Fibroblast of gingiva (primary cell): Measurements from ENCODE around the gene CASQ2.

Source experiments
- DNase-seq: peaks from one replicate; pipeline ENCODE4 v3.0.0-alpha.2; 2011; ENCODE audit warnings: low read depth

The CASQ2 gene

DNA sequence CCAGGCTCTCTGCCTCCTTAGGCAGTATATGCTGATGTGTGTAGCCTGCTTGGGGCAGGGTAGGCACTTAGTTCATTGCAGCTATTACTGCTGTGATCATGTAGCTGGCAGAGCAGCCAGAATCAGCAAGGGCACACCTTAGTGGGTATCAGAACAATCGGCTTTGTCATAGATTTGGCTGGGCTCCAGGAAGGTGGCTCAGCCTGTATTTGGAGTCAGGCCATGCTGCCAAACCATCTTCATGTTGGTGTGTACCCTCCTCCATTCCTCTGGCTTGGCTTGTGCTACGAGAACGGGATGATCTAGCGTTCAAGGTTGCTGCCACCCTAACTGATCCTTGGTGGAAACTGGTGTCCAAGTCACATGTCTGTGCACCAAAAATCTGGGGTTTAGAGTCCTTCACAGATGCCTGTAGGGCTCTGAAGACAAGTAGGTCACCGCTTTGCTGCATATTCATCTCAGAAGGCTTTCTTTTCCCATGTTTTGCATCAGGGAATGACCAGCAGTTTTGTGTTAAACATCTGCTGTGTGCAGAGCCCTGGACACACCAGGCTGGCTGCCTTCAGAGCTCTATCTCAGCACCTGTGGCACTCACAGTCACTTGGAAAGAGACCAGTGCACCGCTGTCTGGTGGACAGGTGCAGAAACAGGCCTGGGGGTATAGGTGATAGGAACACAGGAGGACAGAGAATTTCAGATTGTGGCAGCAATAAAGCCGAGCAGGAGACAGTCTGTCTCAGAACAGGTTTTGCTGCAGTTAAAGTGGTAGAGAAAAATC, 103.0 kb downstream of the CASQ2 start:
- DNase-seq = no peak

DNA sequence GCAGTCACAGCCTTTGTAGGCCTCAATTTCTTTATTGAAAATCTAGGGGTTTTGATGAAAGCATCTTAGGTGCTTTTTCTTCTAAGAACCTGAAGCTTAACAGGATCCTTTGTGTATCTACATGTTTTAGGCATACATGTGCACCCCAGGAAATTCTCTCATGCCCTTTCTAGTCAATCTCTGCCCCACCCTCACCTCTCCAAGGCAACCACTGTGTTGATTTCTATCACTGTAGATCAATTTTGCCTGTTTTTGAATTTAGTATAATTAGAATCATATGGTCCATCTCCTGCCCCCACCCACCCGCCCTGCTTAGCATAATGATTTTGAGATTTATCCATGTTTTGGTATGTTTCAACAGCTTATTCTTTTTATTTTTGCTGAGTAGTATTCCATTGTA, 107.4 kb downstream of the CASQ2 start:
- no peak for DNase-seq

DNA sequence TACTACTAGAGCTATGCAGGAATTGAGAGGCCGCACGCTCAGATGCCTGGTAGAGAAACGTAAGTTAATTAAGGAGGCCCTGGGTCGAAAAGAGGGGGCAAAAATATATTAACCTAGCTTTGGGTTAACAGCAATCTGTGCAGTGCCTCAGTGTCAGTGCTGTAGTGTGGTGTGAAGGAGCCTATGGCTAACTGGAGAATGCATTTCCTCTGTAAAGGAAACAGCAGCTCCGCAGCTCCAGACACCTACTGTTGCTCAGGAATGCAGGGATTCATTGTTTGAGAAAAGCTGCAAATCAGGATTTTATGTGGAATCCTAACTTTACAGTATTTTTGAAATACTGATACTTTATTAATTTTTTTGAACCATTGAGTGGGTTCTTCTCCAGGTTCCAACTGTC, 108.4 kb downstream of the CASQ2 start:
- DNase-seq = no peak

DNA sequence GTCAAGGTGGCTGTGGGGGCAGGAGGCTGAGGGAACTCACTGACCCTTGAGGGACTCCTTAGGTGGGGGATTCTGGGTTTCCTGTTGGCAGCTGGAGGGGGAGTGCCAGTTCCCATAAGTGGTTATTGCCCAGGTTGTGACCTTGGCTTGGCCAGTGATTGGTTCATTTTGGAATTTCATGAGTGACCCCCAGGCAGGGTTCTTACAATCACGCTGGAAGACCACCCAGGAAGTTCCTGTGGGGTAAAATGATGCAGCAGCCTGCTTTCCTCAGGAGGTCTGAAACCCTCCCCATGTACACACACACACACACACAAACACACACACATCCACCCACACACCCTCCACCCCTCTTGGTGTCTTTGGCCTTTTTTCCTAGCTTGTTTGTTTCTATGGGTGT, 109.9 kb downstream of the CASQ2 start:
- no peak for DNase-seq

DNA sequence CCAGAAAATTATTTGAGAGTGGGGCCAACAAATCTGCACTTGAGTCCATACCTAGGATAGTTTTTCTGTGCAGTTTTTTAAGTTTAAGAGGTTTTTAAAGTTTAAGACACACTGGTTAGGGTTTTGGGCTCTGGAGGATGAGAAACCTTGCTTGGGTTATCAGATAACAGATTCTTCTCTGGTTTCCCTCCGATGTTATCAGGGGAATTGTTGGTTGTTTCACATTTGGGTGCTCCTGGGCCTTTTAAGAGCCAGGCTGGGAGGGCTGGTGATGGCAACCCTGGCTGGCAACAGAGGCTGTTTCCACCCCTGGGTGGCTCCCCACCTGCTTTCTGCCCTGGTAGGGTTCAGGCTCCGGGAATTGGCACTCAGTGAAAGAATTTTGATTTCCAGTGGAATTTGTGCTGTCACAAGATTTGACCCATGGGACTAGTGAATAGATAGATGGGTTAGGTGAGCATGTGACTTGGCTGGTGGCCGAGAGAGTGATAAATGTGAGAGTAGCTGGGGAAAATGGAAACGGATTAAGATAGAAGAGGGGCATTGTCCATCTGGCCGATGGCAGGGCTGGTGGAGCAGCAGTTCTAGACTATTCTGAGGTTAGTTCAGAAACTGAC, 111.9 kb downstream of the CASQ2 start:
- no peak for DNase-seq

DNA sequence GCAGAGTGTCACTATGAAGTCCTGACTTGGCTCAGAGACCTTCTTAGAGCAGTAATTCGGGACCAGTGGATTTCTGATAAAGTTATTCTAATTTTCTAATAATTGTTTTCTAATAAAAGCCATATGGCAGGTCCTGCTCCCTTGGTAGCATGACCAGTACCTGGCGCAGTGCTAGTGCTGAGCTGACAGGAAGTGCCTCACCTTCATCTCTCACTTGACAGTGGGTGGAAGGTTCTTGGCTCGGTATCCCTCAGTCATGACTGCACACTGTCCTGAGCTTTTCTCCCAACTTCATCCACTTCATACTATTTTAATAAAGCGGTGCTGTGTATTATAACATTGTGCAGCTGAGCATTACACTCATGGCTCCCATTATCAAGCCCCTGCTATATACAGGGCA, 112.6 kb downstream of the CASQ2 start:
- DNase-seq = no peak

DNA sequence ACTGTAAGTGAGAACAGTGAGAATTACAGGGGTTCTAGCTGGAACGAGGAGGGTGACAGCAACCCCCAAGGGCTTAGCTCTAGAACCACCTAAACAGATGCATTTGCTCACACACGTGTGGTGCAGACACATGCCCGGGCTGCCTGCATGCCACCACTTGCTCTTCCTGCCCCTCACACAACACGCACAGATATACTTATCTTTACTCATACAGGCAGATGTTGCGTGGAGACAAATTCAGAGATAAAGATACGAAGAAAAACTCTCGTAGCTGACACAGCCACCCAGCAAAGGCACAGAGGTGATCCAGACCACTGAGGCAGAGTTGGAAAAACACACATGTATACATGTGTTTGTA, 113.2 kb downstream of the CASQ2 start:
- DNase-seq = no peak

DNA sequence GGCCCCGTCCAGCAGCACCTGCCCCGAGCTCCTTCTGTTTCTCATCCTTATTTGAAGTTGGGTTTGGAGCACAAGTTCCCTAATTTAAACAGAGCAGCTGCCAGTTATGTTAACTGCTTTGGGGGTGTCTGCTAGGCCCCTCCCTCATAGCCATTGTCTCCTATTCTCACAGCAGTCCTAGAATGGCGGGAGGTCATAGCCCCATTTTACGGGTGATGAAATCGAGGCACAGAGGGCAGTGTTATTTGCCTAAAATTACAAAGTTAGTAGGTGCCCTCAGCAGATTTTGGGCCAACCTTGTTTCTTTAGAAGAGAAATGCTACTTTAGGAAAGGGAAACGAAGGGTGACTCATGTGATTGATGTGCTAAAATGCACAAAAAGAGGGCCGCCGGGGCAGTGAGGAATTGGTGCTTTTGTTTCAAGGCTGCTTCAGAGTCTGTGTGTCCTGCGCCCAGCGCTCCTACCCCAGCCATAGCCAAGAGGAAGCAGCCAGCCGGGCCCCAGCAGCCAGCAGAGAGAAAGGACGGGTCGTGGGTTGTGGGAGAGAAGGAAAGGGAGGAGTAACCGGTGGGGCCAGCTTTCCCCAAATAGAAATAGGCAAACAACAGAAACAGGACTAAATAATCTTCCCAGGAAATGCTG, 113.7 kb downstream of the CASQ2 start:
- no peak for DNase-seq

DNA sequence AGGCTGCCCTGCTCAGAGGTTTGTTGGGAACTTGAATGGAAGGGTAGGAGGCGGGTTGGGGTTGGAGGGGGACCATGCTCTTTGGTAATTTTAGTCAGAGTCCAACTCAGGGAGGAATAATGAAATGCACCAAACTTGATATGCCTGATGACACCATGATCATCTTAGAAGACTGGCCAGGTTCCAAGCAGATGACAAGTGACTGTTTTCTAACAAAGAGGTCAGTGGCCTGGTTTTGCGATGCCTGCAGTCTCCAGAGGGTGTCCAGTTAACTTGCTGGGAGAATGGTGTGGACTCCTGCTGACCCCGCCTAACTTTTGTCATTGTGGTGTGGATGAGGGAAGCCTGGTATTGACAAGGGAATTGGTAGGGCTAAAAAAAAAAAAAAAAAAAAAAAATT, 114.4 kb downstream of the CASQ2 start:
- DNase-seq = peak; percentile 5

DNA sequence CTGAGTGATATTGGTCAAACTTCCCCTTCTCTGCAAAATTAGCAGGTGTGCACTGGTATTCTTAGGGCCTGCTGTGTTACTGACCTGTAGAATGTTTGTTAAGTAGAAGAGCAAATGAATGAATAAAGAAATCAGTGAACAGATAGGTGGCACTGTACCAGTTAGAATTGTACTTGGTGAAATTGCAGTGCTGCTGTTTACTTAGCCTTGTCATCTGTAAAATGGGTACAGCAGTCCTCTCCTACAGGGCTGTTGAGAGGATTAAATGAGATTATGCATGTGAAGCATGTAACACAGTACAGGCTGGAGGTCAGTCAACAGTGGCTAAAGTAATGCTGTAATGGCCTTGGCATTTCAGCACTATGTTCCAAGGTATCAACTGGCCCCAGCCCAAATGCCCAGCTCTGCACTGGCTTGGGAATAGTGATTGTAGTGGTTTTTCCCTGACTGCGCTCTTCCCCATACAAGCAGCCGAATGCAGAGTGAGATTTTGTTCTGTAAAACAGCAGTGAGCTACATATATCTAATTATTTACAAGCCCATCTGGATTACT, 116.2 kb downstream of the CASQ2 start:
- no peak for DNase-seq

DNA sequence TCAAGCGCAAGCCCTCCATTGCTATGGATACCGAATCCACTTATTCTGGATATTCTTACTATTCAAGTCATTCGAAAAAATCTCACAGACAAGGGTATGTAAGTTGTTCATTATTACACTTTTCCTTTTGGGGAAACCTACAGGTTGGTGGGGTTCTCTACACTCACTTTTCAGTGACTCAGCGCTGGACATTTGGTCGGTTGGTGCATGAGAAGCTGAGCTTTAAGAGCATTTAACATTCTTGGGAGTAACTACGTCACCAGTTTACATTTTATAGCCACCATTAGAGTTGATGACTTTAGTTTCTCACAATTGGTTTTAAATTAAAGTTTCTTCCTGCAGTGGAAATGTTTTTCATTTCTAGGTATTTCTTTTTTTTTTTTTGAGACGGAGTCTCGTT, 117.1 kb downstream of the CASQ2 start:
- no peak for DNase-seq

DNA sequence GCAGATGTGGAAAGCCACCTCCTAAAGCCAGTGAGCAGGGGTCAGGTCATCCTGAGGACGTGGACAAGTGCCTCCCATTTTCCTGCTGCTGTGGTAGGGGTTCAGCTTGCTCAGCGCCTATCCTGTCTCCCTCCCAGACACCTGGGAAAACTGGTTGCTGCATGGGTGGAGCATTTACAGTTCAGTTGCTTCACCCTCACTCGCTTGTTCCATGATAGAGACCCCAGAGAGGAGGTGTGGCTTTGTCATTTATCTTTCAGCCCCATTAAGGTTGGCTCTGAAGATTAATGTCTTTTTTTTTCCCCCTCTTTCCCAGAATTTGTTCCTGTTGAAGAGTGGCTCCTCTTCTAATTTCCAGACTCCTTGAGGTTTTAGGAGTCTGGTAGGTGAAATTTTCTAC, 117.6 kb downstream of the CASQ2 start:
- no peak for DNase-seq
